ENCODE results near the gene BCL7A. TPM values are rescaled to one million over a fixed set of nuclear protein-coding genes. Genes with fewer than 3 reads are reported as not detected.

Gene BCL7A
- total RNA-seq, 1 experiment from 2014 or later = 6.3 TPM

DNA sequence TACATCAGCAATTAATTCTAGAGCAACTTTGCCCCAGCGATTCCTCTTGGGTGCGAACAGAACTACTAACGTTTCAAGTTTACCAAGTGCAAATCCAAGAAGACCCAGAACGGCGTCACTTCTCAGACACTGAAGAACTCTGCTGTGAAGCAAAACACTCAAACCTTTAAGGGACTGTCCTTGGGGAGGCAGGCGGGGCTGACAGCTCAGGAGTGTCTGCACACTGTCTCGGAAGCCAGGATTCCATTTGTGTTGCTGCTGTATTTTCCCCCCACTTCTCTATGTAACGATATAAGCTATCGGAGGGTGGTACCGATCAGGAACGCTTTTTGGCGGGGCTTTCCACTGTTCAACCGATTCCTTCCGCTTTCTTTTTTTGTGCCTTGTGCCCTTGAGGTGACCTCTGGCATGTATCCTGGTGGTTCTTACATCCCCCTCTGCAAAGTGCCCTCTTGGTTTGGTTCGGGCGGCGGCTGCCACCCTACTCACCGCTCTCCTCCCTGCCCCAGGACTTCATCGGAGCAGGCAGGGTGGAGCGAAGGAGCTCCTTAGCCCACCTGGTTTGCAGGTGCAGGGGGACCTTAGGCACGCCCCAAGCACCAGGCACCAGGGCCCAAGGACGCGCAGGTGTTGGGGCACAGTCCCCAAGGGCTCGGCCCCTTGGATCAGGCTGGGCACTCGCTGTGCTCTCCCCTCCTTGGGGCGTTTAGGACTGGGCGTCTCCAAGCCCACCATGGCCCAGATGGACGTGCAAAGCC, 37.7 kb downstream of the BCL7A start:
- no peak for DNase-seq
- H3K4me2 ChIP-seq = no peak overlapping the region
- BruUV-seq (replicated peaks) = no TSS peak
- no peaks in the 10 kb centered on the region for H3K27me3 ChIP-seq (ENCODE audit: insufficient read depth, low read depth)
- H3K4me3 ChIP-seq = no peak overlapping the region
- peaks cover 27% of the 10 kb centered on the region for H3K4me1 ChIP-seq (replicated peaks; ENCODE audit: insufficient read depth)
- H3K36me3 ChIP-seq (ENCODE audit: low read depth) = no peaks in the 10 kb centered on the region
- intact Hi-C loops (cut with micrococcal nuclease; ENCODE audit: unreplicated experiment) = no loop called here
- H3K9me3 ChIP-seq (ENCODE audit: insufficient read depth, low read depth) = no peaks in the 10 kb centered on the region
- ChIA-PET POLR2A (ENCODE audit: unreplicated experiment) (no interaction called here), CTCF (interaction anchor here (1.8 kb wide), 1 partner anchor 64 kb away, joined by 5 read pairs; no protein-coding TSS in a partner anchor)
- no peaks in the 10 kb centered on the region for H4K20me1 ChIP-seq (ENCODE audit: insufficient read depth)
- peaks cover 1% of the 10 kb centered on the region; the same call in 1 of the 2 replicates for H3K79me2 ChIP-seq (ENCODE audit: low read depth)
- TF ChIP-seq EZH2 (IDR thresholded peaks at IDR 0.05; ENCODE audit: low read depth) = no peak
- TF ChIP-seq, protein P1, sequence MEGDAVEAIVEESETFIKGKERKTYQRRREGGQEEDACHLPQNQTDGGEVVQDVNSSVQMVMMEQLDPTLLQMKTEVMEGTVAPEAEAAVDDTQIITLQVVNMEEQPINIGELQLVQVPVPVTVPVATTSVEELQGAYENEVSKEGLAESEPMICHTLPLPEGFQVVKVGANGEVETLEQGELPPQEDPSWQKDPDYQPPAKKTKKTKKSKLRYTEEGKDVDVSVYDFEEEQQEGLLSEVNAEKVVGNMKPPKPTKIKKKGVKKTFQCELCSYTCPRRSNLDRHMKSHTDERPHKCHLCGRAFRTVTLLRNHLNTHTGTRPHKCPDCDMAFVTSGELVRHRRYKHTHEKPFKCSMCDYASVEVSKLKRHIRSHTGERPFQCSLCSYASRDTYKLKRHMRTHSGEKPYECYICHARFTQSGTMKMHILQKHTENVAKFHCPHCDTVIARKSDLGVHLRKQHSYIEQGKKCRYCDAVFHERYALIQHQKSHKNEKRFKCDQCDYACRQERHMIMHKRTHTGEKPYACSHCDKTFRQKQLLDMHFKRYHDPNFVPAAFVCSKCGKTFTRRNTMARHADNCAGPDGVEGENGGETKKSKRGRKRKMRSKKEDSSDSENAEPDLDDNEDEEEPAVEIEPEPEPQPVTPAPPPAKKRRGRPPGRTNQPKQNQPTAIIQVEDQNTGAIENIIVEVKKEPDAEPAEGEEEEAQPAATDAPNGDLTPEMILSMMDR (conservative IDR thresholded peaks at IDR 0.05) = no peak
- no peak overlapping the region for H2AFZ ChIP-seq
- no peaks in the 10 kb centered on the region for H3K9me2 ChIP-seq (ENCODE audit: insufficient read depth)
- no peak overlapping the region for H3K27ac ChIP-seq
- peaks cover 30% of the 10 kb centered on the region for H3F3A ChIP-seq (ENCODE audit: insufficient read depth, low read depth)

DNA sequence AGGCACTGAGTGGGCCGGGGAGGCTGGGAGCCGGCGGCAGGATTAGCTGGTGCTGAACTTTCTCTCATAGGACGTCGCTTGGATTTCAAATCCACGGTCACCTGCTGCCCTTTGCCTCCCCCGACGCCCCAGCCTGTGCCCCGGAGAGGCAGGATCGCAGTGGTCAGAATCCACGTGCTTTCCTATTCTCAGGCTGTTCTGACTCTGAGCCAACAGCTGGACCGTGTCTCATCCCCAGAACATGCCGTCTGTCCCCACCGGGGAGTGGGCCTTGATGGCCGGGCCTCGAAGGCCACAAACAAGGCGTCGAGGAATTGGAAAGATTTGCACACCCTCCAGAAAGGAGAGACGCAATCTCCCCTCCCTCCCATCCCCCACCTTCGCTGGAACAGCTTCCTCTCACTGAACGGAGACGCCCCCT, 38.4 kb downstream of the BCL7A start:
- POLR2A ChIA-PET (ENCODE audit: unreplicated experiment) = no interaction called here
- H3K36me3 ChIP-seq (ENCODE audit: low read depth) = no peaks in the 10 kb centered on the region
- no TSS peak for BruUV-seq (replicated peaks)
- H3K4me2 ChIP-seq = no peak overlapping the region
- H3K4me3 ChIP-seq = no peak overlapping the region
- no peaks in the 10 kb centered on the region for H3K9me2 ChIP-seq (ENCODE audit: insufficient read depth)
- no peaks in the 10 kb centered on the region for H3K9me3 ChIP-seq (ENCODE audit: insufficient read depth, low read depth)
- intact Hi-C loops (cut with micrococcal nuclease; ENCODE audit: unreplicated experiment) = loop anchor here (10.0 kb wide), 1 partner anchor 265 kb away; the partner anchor contains the start of gene RHOF
- H2AFZ ChIP-seq = no peak overlapping the region
- no peaks in the 10 kb centered on the region for H3K27me3 ChIP-seq (ENCODE audit: insufficient read depth, low read depth)
- no peak for DNase-seq
- TF ChIP-seq, protein P1 (conservative IDR thresholded peaks at IDR 0.05) = no peak
- no peak overlapping the region for H3K27ac ChIP-seq
- H3K79me2 ChIP-seq (ENCODE audit: low read depth) = peaks cover 9% of the 10 kb centered on the region; the same call in 1 of the 2 replicates
- H4K20me1 ChIP-seq (ENCODE audit: insufficient read depth) = no peaks in the 10 kb centered on the region
- peaks cover 35% of the 10 kb centered on the region for H3K4me1 ChIP-seq (replicated peaks; ENCODE audit: insufficient read depth)
- CTCF ChIA-PET = interaction anchor here (1.8 kb wide), 1 partner anchor 64 kb away, joined by 5 read pairs; no protein-coding TSS in a partner anchor
- H3F3A ChIP-seq (ENCODE audit: insufficient read depth, low read depth) = peaks cover 33% of the 10 kb centered on the region

DNA sequence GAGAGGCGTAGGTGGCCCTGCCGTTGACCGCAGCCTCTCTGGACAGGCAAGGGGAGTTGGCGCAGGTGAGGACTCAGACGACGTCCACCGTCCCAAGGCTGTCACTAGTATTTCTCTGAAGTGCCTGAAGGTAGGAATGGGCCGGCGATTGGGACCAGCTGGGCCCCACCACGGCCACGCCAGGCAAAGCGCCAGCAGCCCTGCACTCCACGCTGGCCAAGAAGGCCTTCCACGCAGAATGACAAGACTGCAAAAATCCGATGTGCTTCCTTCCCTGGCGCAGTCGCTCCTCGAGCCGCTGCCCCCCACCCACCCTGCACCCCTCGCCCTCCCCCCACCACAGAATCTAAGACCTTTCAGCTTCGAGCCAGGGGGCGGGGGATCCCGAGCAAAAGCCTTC, 39.6 kb downstream of the BCL7A start:
- no peak overlapping the region for H3K4me3 ChIP-seq
- intact Hi-C loops (cut with micrococcal nuclease; ENCODE audit: unreplicated experiment) = loop anchor here (10.0 kb wide), 1 partner anchor 266 kb away; the partner anchor contains the start of gene RHOF
- POLR2A ChIA-PET (ENCODE audit: unreplicated experiment) = no interaction called here
- BruUV-seq (replicated peaks) = no TSS peak
- no peaks in the 10 kb centered on the region for H3K9me2 ChIP-seq (ENCODE audit: insufficient read depth)
- TF ChIP-seq EZH2 (IDR thresholded peaks at IDR 0.05; ENCODE audit: low read depth) = no peak
- TF ChIP-seq, protein P1 (conservative IDR thresholded peaks at IDR 0.05) = no peak
- DNase-seq = no peak
- peaks cover 35% of the 10 kb centered on the region for H3F3A ChIP-seq (ENCODE audit: insufficient read depth, low read depth)
- H3K36me3 ChIP-seq (ENCODE audit: low read depth) = no peaks in the 10 kb centered on the region
- no peaks in the 10 kb centered on the region for H4K20me1 ChIP-seq (ENCODE audit: insufficient read depth)
- no peak overlapping the region for H3K4me2 ChIP-seq
- CTCF ChIA-PET = no interaction called here
- H3K27ac ChIP-seq = no peak overlapping the region
- H3K4me1 ChIP-seq (replicated peaks; ENCODE audit: insufficient read depth) = peaks cover 39% of the 10 kb centered on the region
- no peaks in the 10 kb centered on the region for H3K27me3 ChIP-seq (ENCODE audit: insufficient read depth, low read depth)
- no peak overlapping the region for H2AFZ ChIP-seq
- H3K9me3 ChIP-seq (ENCODE audit: insufficient read depth, low read depth) = no peaks in the 10 kb centered on the region
- H3K79me2 ChIP-seq (ENCODE audit: low read depth) = peaks cover 16% of the 10 kb centered on the region

All from PC-9 (cell line).